Suprapubic skin (tissue), 4 donors: ENCODE data around the gene ADAMTS19.

Source experiments
- EP300 ChIP-seq: sonication (generic); formaldehyde crosslinking; IDR thresholded peaks from one replicate; pipeline ENCODE4 v1.6.1; 2017; ENCODE audit warnings: antibody characterized with exemption
- POLR2A ChIP-seq, 2 donors: fragments of 450-650 bp; IDR thresholded peaks; one replicate each; pipeline ENCODE4 v1.6.1; 2017; ENCODE audit warnings: antibody characterized with exemption in 2 of 2, mild to moderate bottlenecking in 2 of 2, moderate library complexity in 2 of 2
- POLR2AphosphoS5 ChIP-seq, 3 donors: sonication (generic); formaldehyde crosslinking; IDR thresholded peaks; one replicate each; pipeline ENCODE4 v1.6.1; 2017; ENCODE audit warnings: antibody characterized with exemption in 3 of 3
- TF ChIP-seq, protein P1 (sequence below), 2 donors: fragments of 200-600 bp in 1 of 2; fragments of 450-650 bp in 1 of 2; sonication (generic) in 1 of 2; IDR thresholded peaks; one replicate each; pipeline ENCODE4 v1.5.1; 2016 to 2019; ENCODE audit warnings: antibody characterized with exemption in 2 of 2, mild to moderate bottlenecking in 1 of 2, moderate library complexity in 1 of 2

- TF ChIP-seq POLR2AphosphoS5 (IDR thresholded peaks at IDR 0.05) (no peak), EP300 (no peak), POLR2A (IDR thresholded peaks at IDR 0.05) (no peak)
- TF ChIP-seq, protein P1, sequence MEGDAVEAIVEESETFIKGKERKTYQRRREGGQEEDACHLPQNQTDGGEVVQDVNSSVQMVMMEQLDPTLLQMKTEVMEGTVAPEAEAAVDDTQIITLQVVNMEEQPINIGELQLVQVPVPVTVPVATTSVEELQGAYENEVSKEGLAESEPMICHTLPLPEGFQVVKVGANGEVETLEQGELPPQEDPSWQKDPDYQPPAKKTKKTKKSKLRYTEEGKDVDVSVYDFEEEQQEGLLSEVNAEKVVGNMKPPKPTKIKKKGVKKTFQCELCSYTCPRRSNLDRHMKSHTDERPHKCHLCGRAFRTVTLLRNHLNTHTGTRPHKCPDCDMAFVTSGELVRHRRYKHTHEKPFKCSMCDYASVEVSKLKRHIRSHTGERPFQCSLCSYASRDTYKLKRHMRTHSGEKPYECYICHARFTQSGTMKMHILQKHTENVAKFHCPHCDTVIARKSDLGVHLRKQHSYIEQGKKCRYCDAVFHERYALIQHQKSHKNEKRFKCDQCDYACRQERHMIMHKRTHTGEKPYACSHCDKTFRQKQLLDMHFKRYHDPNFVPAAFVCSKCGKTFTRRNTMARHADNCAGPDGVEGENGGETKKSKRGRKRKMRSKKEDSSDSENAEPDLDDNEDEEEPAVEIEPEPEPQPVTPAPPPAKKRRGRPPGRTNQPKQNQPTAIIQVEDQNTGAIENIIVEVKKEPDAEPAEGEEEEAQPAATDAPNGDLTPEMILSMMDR (IDR thresholded peaks at IDR 0.05) = no peak
Observed at GRCh38 chr5:129718471-129719090, 258.5 kb downstream of the ADAMTS19 start.
